Thyroid gland (tissue), 4 donors: Measurements from ENCODE around the gene CLCF1. TPM values are rescaled to one million over a fixed set of nuclear protein-coding genes. Genes with fewer than 3 reads are reported as not detected.

Experiments used
- DNase-seq, 2 donors: peaks; one replicate each; pipeline ENCODE4 v3.0.0-alpha.2; 2019
- H3K27ac ChIP-seq, 3 donors: fragments of 200-600 bp; sonication (generic); 1 replicate in 2 of 3; 2 replicates in 1 of 3; pipeline ENCODE4 v1.5.1; 2016 to 2019; ENCODE audit warnings: mild to moderate bottlenecking in 1 of 3, moderate library complexity in 1 of 3
- H3K27me3 ChIP-seq: fragments of 200-600 bp; sonication (generic); one replicate; pipeline ENCODE4 v1.5.1; 2019
- H3K36me3 ChIP-seq, 2 donors: fragments of 200-600 bp; sonication (generic); one replicate each; pipeline ENCODE4 v1.5.1; 2016 to 2019
- H3K4me1 ChIP-seq, 2 donors: fragments of 200-600 bp; sonication (generic); one replicate each; pipeline ENCODE4 v1.5.1; 2017 to 2019
- H3K4me3 ChIP-seq, 3 donors: fragments of 200-600 bp; sonication (generic); replicated peaks in 1 of 3; 1 replicate in 2 of 3; 2 replicates in 1 of 3; pipeline ENCODE4 v1.5.1; 2016; ENCODE audit warnings: mild to moderate bottlenecking in 1 of 3
- H3K9me3 ChIP-seq: fragments of 200-600 bp; sonication (generic); one replicate; pipeline ENCODE4 v1.5.1; 2017
- CTCF ChIP-seq, 6 experiments: fragments of 200-600 bp in 3 of 6; fragments of 450-650 bp in 3 of 6; sonication (generic) in 3 of 6; IDR thresholded peaks; one replicate each; pipeline ENCODE4 v1.5.1; 2016 to 2019; ENCODE audit warnings: antibody characterized with exemption in 6 of 6, mild to moderate bottlenecking in 2 of 6, inconsistent platforms in 1 of 6, moderate library complexity in 1 of 6
- POLR2A ChIP-seq, 2 donors: fragments of 450-650 bp; IDR thresholded peaks; one replicate each; pipeline ENCODE4 v1.6.1; 2017; ENCODE audit warnings: antibody characterized with exemption in 2 of 2, mild to moderate bottlenecking in 2 of 2, moderate library complexity in 1 of 2
- WGBS, 2 donors: methylation state at CpG; one replicate each; pipeline ENCODE4 v1.1.5; 2017; 5-methylcytosine and 5-hydroxymethylcytosine counted together
- intact Hi-C: fragments of 100-400 bp; cut with DNase I; formaldehyde crosslinking; loops from one replicate; pipeline ENCODE4 v1.15.1; 2023
- total RNA-seq, 4 donors: library from RNA; depleted of rRNA; stranded (reverse); fragments of >200 nt; gene quantifications; one replicate each; pipeline ENCODE4 v1.2.3, GENCODE V29; 2016

CLCF1 gene
- total RNA-seq, 4 donors from 2014 or later = 4.3 to 9.4 (median 6.9) TPM

- Histone ChIP-seq H3K9me3 (no peaks in the 10 kb centered on the region), H3K4me1 (peaks cover 25 to 69% of the 10 kb centered on the region in 2 donors), H3K4me3 (peak within 1 kb of the TSS; percentile 30 to 69 (median 42)), H3K27me3 (no peaks in the 10 kb centered on the region), H3K27ac (peak within 1 kb of the TSS; percentile 81 to 99 (median 96)), H3K36me3 (no peaks in the 10 kb centered on the region)
- DNase-seq = peak; percentile 99
- intact Hi-C loops = loop anchor here (10.0 kb wide), 1 partner anchor 151 kb away; the partner anchor contains the start of genes CDK2AP2 and PITPNM1
- WGBS, 2 donors = 0% methylated on average over 23 to 27 of the region's 37 CpGs
- TF ChIP-seq CTCF (IDR thresholded peaks at IDR 0.05) (no peak), POLR2A (IDR thresholded peaks at IDR 0.05) (peak in 1 of 2 donors; percentile 89)
These were observed 19.9 kb downstream of the CLCF1 start, which contains the start of gene POLD4 for GRCh38 chr11:67353317-67354074. TSS of gene POLD4 (minus strand) at chr11:67353546. CDS start at chr11:67353399, 147 bp downstream.

DNA sequence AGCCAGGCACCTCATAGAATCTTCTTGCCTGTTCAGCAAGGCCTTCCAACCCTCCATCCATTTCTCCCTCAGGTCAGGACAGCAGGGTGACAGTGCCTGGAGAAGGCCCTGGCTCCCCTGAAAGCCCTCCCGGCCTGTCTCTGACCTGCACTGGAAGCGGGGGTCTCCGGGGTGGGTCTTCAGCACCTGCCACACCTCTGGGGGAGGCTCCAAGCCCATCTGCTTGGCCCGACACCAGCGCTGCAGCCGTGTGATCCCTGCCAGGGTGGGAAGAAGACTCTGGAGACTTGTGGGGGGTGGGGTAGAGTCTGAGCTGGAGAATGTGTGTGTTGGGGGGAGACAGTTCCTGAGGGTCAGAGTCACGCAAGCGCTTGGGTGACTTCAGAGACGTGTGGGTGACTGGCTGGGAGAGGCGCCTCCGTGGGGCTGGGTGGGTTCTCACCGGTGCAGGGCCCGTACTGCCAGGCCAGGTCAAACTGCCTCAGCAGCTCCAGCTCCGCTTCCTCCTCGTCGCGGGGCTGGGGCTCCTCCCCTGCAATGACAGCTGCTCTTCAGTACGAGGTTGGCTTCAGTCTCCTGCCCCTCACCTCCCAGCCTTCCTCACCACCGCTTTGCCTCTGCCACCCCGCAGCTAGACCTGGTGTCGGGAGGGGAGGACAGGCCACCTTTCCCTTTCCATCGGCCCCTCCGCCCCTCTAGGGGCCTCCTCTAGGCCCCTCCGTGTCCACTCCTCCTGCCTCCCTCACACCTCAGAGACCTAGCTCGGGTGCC, 20.7 kb downstream of the CLCF1 start:
- WGBS, 2 donors = 9 to 17% methylated on average over 19 to 22 of the region's 25 CpGs
- intact Hi-C loops = loop anchor here (10.0 kb wide), 1 partner anchor 152 kb away; the partner anchor contains the start of genes CDK2AP2 and PITPNM1
- Histone ChIP-seq H3K4me3 (peak overlapping the region; percentile 30 to 69 (median 42)), H3K27ac (peak overlapping the region; percentile 81 to 99 (median 96)), H3K36me3 (no peaks in the 10 kb centered on the region), H3K9me3 (no peaks in the 10 kb centered on the region), H3K4me1 (peaks cover 25 to 61% of the 10 kb centered on the region in 2 donors), H3K27me3 (no peaks in the 10 kb centered on the region)
- TF ChIP-seq POLR2A (IDR thresholded peaks at IDR 0.05) = no peak
- TF ChIP-seq CTCF (IDR thresholded peaks at IDR 0.05) = no peak
- peak in 1 of 2 donors; percentile 64 for DNase-seq

DNA sequence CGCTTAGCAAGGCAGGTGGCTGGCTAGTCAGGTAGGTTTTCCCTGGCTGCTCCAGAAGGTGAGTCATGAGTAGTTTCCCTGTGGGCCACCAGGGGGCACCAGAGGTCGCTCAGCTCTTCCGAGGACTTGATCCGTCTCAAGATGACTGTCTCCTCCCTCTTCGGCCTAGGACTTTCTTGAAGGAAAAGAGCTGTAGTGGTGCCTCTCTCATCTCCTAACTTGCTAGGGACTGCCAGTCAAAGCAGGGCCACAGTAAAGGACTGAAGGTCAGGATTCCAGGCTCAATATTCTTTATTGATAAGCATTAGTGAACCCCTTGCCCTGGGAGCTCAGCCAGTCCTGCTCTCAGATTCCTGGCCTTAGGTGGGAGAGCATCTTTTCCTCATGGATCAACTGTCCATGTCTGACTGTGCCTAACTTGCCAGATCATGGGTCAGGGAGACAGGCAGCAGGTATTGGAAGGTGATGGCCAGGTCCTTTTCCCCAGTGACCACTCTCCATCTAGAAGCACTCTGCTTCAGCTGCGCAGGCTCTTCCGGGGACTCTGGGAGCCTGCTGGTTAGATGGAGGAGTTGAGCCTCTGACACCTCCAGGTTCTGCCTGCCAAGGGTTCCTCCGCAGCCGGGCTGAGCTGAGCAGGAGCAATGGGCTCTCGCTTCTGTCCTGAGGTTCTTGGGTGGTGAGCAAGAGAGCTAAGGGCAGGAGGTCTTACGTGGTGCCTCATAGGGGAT, 22.0 kb downstream of the CLCF1 start:
- 49 to 54% methylated on average over 9 to 11 of the region's 11 CpGs for WGBS, 2 donors
- peak; percentile 68 to 71 for DNase-seq

DNA sequence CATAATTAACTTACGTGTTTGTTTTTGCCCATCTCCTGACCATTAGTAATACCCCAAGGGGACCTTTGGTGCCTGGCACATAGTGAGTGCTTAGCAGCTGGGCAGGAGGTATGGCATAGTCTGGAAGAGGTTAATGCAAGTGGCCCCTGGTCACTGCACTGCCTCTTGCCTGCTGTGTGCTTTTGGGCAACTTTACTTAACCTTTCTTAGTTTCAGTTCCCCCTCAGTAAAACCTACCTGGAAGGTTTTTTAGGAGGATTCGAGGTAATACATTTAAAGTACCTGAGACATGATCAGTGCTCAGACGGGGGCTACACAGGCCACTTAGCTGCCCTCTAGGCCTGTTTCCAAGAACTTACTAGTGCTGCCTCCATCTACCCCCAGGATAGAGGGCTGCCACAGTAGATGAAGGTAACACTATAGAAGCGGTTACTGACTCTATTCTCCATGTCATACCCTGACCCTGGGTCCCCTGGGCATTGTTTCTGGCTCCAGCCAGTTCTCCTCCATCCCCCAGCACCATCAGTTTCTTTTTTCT, 23.4 kb downstream of the CLCF1 start:
- no peaks in the 10 kb centered on the region for H3K36me3 ChIP-seq
- H3K9me3 ChIP-seq = no peaks in the 10 kb centered on the region
- H3K27me3 ChIP-seq = no peaks in the 10 kb centered on the region
- WGBS, 2 donors = 87 to 91% methylated on average over 4 of the region's 4 CpGs
- H3K4me3 ChIP-seq = no peak overlapping the region
- no peak for DNase-seq
- TF ChIP-seq POLR2A (IDR thresholded peaks at IDR 0.05) (no peak), CTCF (IDR thresholded peaks at IDR 0.05) (no peak)
- H3K27ac ChIP-seq = no peak overlapping the region
- peaks cover 27 to 47% of the 10 kb centered on the region in 2 donors for H3K4me1 ChIP-seq
- intact Hi-C loops = loop anchor here (5.0 to 10.0 kb wide), 2 partner anchors 32 to 155 kb away; partner anchors contain the start of genes CDK2AP2 and PITPNM1

More for the DNA sequence above, 22.0 kb downstream of the CLCF1 start:
- H3K4me3 ChIP-seq = no peak overlapping the region
- H3K36me3 ChIP-seq = no peaks in the 10 kb centered on the region
- intact Hi-C loops = loop anchor here (10.0 kb wide), 1 partner anchor 153 kb away; the partner anchor contains the start of genes CDK2AP2 and PITPNM1
- peak overlapping the region; percentile 63 to 99 (median 96) for H3K27ac ChIP-seq
- no peaks in the 10 kb centered on the region for H3K9me3 ChIP-seq
- TF ChIP-seq POLR2A (IDR thresholded peaks at IDR 0.05) (no peak), CTCF (IDR thresholded peaks at IDR 0.05) (peak; percentile 84 to 96 (median 86))
- peaks cover 20 to 48% of the 10 kb centered on the region in 2 donors for H3K4me1 ChIP-seq
- H3K27me3 ChIP-seq = no peaks in the 10 kb centered on the region
